RWPE2 (cell line): ENCODE data around the gene CCT6A.
"Not testable (repeated sequence)": the region's sequence is repeated elsewhere in the genome, so short reads cannot be mapped to it uniquely, and the experiment has no call there.

ENCODE experiments used
- ATAC-seq: fragments of 200-7000 bp; cut with Tn5 transposase; 3 replicates; pipeline ENCODE4 v1.9.1; 2021; ENCODE audit warnings: low read depth
- DNase-seq: peaks from one replicate; pipeline ENCODE4 v3.0.0-alpha.2; 2020; ENCODE audit warnings: low spot score
- H3K27ac ChIP-seq: fragments of 450-650 bp; 2 replicates; pipeline ENCODE4 v1.5.1; 2017; ENCODE audit warnings: mild to moderate bottlenecking; ENCODE audit not compliant: poor library complexity, severe bottlenecking
- H3K27me3 ChIP-seq: fragments of 250-450 bp; sonication (Bioruptor Pico); 2 replicates; pipeline ENCODE4 v1.5.1; 2021; ENCODE audit warnings: mild to moderate bottlenecking, moderate library complexity; ENCODE audit not compliant: insufficient read depth, poor library complexity, severe bottlenecking
- H3K36me3 ChIP-seq: fragments of 250-450 bp; sonication (Bioruptor Pico); 2 replicates; pipeline ENCODE4 v1.5.1; 2020; ENCODE audit warnings: low read depth, mild to moderate bottlenecking, moderate library complexity
- H3K4me1 ChIP-seq: fragments of 250-450 bp; sonication (Bioruptor Pico); 2 replicates; pipeline ENCODE4 v1.5.1; 2021; ENCODE audit warnings: mild to moderate bottlenecking, moderate library complexity; ENCODE audit not compliant: insufficient read depth, poor library complexity, severe bottlenecking
- H3K4me3 ChIP-seq: fragments of 250-450 bp; sonication (Bioruptor Pico); 2 replicates; pipeline ENCODE4 v1.5.1; 2021; ENCODE audit warnings: mild to moderate bottlenecking, moderate library complexity; ENCODE audit not compliant: severe bottlenecking
- H3K9me3 ChIP-seq: fragments of 250-450 bp; sonication (Bioruptor Pico); 2 replicates; pipeline ENCODE4 v1.5.1; 2021; ENCODE audit warnings: mild to moderate bottlenecking, moderate library complexity; ENCODE audit not compliant: severe bottlenecking
- TF ChIP-seq, protein P1 (sequence below): fragments of 450-650 bp; IDR thresholded peaks from one replicate; pipeline ENCODE4 v1.5.1; 2017; ENCODE audit warnings: mild to moderate bottlenecking, moderate library complexity; ENCODE audit not compliant: poor library complexity, severe bottlenecking

Gene CCT6A

DNA sequence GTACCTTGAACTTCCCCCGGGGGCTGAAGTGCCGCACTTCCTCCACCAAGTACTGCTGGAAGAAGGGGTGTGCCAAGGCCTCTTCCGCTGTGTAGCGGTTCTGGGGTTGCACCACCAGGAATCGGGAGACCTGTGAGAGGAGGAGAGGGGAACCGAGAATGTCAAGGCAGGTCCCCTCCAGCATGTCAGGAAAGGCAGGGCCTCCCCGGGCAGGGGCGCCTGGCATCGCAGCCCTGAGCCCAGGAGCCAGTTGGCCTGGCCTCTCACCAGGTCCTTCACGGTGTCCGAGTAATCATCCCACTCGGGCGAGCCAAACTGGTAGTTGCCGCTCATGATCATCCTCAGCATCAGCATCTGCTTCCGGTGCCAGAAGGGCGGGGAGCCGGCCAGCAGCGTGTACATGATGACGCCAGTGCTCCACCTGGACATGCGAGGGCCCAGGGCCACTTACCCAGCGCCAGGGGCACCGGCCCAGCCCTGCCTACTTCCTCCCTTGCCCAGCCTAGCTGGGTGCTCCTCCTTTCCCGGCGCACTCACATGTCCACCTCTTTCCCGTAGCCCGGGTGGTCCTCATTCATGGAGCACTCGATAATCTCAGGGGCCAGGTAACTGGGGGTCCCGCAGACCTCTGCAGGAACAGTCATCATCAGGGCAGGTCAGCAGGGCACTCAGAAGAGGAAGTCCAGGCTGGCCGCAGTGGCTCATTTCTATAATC is 30.2 kb downstream of the CCT6A start:
- Histone ChIP-seq H3K27ac (no peak overlapping the region), H3K4me3 (no peak overlapping the region), H3K4me1 (no peaks in the 10 kb centered on the region), H3K36me3 (peaks cover 23% of the 10 kb centered on the region), H3K27me3 (no peaks in the 10 kb centered on the region), H3K9me3 (no peaks in the 10 kb centered on the region)
- TF ChIP-seq, protein P1, sequence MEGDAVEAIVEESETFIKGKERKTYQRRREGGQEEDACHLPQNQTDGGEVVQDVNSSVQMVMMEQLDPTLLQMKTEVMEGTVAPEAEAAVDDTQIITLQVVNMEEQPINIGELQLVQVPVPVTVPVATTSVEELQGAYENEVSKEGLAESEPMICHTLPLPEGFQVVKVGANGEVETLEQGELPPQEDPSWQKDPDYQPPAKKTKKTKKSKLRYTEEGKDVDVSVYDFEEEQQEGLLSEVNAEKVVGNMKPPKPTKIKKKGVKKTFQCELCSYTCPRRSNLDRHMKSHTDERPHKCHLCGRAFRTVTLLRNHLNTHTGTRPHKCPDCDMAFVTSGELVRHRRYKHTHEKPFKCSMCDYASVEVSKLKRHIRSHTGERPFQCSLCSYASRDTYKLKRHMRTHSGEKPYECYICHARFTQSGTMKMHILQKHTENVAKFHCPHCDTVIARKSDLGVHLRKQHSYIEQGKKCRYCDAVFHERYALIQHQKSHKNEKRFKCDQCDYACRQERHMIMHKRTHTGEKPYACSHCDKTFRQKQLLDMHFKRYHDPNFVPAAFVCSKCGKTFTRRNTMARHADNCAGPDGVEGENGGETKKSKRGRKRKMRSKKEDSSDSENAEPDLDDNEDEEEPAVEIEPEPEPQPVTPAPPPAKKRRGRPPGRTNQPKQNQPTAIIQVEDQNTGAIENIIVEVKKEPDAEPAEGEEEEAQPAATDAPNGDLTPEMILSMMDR = no peak
- no peak for DNase-seq
- ATAC-seq = no peak

DNA sequence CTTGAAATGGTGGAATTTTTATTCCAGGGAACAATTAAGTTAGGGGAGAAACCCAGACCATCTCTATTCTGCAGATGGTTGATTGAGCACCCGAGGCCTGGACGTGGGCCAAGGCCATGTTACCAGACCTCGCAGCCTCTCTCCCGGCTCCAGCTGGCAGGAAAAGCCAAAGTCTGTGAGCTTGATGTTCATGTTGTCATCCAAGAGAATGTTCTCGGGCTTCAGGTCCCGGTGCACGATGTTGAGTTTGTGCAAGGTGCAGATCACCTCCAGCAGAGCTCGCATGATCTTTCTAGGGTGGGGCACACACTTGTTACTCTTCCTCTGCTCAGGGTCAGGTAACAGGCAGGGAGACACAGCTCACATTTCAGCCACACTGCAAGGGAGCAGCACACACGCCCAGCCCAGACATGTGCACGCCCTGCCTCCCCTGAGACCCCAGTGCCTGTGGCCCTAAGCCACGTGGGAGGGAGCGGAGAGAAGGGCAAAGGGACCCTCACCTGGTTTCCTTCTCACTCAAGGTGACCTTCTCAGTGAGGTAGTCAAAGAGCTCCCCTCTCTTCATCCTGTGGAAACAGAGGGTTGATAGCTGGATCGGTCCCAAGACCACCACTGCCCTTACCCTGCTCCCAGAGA is 31.7 kb downstream of the CCT6A start:
- ATAC-seq = peak; percentile 16; the same call in 2 of the 3 replicates
- TF ChIP-seq, protein P1 = no peak
- no peaks in the 10 kb centered on the region for H3K9me3 ChIP-seq
- no peaks in the 10 kb centered on the region for H3K4me1 ChIP-seq
- peaks cover 13% of the 10 kb centered on the region for H3K36me3 ChIP-seq
- no peak overlapping the region for H3K4me3 ChIP-seq
- no peak overlapping the region for H3K27ac ChIP-seq
- H3K27me3 ChIP-seq = no peaks in the 10 kb centered on the region
- no peak for DNase-seq

DNA sequence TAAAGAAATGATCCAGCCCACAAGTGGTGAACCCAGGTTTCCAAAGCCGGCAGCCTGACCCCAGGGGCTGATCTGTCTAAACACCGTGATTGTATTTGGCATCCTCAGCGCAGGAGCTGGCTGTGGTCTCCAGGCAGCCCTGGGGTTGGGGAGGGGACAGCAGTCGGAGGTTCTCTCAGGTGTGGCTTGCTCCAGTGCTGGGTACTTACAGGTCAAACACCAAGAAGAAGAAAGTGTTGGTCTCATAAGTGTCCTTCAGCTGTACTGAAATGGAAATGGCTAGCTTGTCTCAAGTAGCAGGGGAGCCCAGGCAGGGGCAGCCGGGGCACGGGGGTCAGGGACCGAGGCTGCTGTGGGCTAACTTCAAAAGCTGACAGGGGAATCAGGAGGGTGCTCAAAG is 35.2 kb downstream of the CCT6A start:
- H3K4me1 ChIP-seq = no peaks in the 10 kb centered on the region
- DNase-seq = no peak
- TF ChIP-seq, protein P1 = no peak
- no peak overlapping the region for H3K4me3 ChIP-seq
- H3K27ac ChIP-seq = no peak overlapping the region
- H3K36me3 ChIP-seq = no peaks in the 10 kb centered on the region
- no peaks in the 10 kb centered on the region for H3K9me3 ChIP-seq
- H3K27me3 ChIP-seq = no peaks in the 10 kb centered on the region
- ATAC-seq = no peak

DNA sequence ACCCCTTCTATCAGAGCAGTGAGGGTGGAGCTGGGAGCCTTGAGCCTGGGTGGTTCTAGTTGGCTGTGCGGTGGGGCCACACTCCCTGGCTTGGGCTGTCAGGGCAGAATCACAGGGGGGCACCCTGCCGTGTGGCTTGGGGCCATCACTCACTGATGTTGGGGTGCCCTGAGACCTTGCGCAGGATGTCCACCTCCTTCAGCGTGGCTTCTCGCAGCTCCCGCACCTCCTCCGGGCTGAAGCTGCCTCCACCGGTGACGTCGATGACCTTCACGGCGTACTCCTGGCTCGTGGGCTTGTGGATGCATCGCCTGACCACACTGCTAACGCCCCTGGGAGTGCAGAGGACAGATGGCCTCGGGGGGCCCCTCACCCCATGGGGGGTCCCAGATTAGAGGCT is 35.9 kb downstream of the CCT6A start:
- ATAC-seq = no peak
- Histone ChIP-seq H3K4me3 (no peak overlapping the region), H3K27me3 (no peaks in the 10 kb centered on the region), H3K27ac (no peak overlapping the region), H3K9me3 (no peaks in the 10 kb centered on the region), H3K36me3 (no peaks in the 10 kb centered on the region), H3K4me1 (no peaks in the 10 kb centered on the region)
- no peak for DNase-seq
- TF ChIP-seq, protein P1 = no peak

DNA sequence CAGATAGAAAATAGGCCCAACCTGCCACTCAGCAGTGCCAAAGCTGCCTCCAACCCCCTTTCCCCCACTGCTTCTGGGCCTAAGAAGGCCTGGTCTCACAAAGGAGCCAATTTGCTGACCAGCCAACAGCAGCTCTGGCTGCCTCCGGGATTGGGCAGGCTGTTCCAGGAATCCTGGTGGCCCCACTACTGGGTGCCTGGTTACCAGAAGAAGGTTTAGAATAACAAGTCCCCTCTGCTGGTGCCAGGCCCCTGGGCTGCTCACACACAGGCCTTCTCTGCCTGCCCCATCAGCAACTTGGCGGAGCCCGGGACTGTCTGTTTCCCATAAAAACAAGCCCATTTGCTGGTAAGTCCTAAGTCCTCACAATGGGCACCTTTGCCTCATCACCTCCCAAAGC is 40.0 kb downstream of the CCT6A start:
- no peaks in the 10 kb centered on the region for H3K36me3 ChIP-seq
- no peaks in the 10 kb centered on the region for H3K27me3 ChIP-seq
- no peak overlapping the region for H3K4me3 ChIP-seq
- H3K27ac ChIP-seq = no peak overlapping the region
- ATAC-seq (0 out of 3 replicates have a peak, but pooled peaks have one; percentile 5), DNase-seq (no peak)
- H3K9me3 ChIP-seq = no peaks in the 10 kb centered on the region
- H3K4me1 ChIP-seq = no peaks in the 10 kb centered on the region
- TF ChIP-seq, protein P1 = no peak

DNA sequence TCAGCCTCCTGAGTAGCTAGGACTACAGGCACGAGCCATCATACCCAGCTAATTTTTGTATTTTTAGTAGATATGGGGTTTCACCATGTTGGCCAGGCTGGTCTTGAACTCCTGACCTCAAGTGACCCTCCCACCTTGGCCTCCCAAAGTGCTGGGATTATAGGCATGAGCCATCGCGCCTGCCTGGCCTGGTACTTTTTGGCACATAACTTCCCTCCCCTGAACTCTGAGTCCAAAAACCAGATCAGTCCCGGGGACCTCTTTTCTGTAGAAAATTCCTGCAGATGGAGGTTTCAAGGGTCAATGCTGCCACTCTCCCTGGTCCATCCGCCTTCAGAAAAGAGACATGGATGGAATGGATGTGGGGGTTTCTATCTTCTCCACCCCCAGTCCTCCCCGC is 40.8 kb downstream of the CCT6A start:
- ATAC-seq, H3K27me3 ChIP-seq, H3K27ac ChIP-seq: not testable (repeated sequence)

More for the DNA sequence above, 40.8 kb downstream of the CCT6A start:
- not testable (repeated sequence) for H3K36me3 ChIP-seq, H3K4me3 ChIP-seq, H3K4me1 ChIP-seq, H3K9me3 ChIP-seq, DNase-seq
